CD14-positive monocyte (primary cell): Measurements from ENCODE around the gene CPSF3. TPM values are rescaled to one million over a fixed set of nuclear protein-coding genes. Genes with fewer than 3 reads are reported as not detected.

ENCODE experiments used
- DNase-seq, 3 donors: peaks; one replicate each; pipeline ENCODE4 v3.0.0-alpha.2; 2011 to 2022
- H2AFZ ChIP-seq: 2 replicates; pipeline ENCODE4 v1.6.0; 2012; ENCODE audit warnings: mild to moderate bottlenecking, low read depth, low read length, inconsistent platforms; ENCODE audit not compliant: insufficient read depth, poor library complexity, severe bottlenecking
- H3K27ac ChIP-seq, 2 donors: 1 replicate in 1 of 2; 2 replicates in 1 of 2; pipeline ENCODE4 v1.5.1; 2012 to 2013; ENCODE audit warnings: low read length in 2 of 2, control low read depth in 1 of 2, inconsistent platforms in 1 of 2, low read depth in 1 of 2, mild to moderate bottlenecking in 1 of 2
- H3K27me3 ChIP-seq, 2 donors: one replicate each; pipeline versions ENCODE4 v1.6.0 to v1.6.1; 2011 to 2013; ENCODE audit warnings: low read length in 2 of 2; ENCODE audit not compliant: control insufficient read depth in 2 of 2, insufficient read depth in 2 of 2
- H3K36me3 ChIP-seq, 2 donors: replicated peaks in 1 of 2; 1 replicate in 1 of 2; 2 replicates in 1 of 2; pipeline versions ENCODE4 v1.5.1 to v1.6.1; 2012 to 2013; ENCODE audit warnings: low read length in 2 of 2, control low read depth in 1 of 2, inconsistent platforms in 1 of 2, mild to moderate bottlenecking in 1 of 2; ENCODE audit not compliant: insufficient read depth in 2 of 2, control insufficient read depth in 1 of 2
- H3K4me1 ChIP-seq, 2 donors: 1 replicate in 1 of 2; 2 replicates in 1 of 2; pipeline versions ENCODE4 v1.5.1 to v1.6.1; 2012 to 2013; ENCODE audit warnings: low read length in 2 of 2, control low read depth in 1 of 2, inconsistent platforms in 1 of 2, mild to moderate bottlenecking in 1 of 2, moderate library complexity in 1 of 2; ENCODE audit not compliant: insufficient read depth in 2 of 2, control insufficient read depth in 1 of 2
- H3K4me2 ChIP-seq: replicated peaks from 2 replicates; pipeline ENCODE3; 2012; ENCODE audit warnings: low read length, moderate library complexity, mild to moderate bottlenecking; ENCODE audit not compliant: poor library complexity, severe bottlenecking; ENCODE audit errors: extremely low read depth
- H3K4me3 ChIP-seq, 3 experiments: fragments of 200-600 bp in 1 of 3; sonication (generic) in 1 of 3; replicated peaks in 1 of 3; 1 replicate in 2 of 3; 2 replicates in 1 of 3; pipeline ENCODE4 v1.5.1; 2011 to 2013; ENCODE audit warnings: low read length in 3 of 3, mild to moderate bottlenecking in 3 of 3, control low read depth in 2 of 3, low read depth in 2 of 3, inconsistent platforms in 1 of 3, moderate library complexity in 1 of 3
- H3K79me2 ChIP-seq: 2 replicates; pipeline ENCODE4 v1.6.0; 2012; ENCODE audit warnings: mild to moderate bottlenecking, control low read depth, inconsistent platforms, low read length, moderate library complexity; ENCODE audit not compliant: insufficient read depth
- H3K9ac ChIP-seq: 2 replicates; pipeline ENCODE4 v1.6.0; 2017; ENCODE audit warnings: low read length, mild to moderate bottlenecking; ENCODE audit not compliant: insufficient read depth, poor library complexity, severe bottlenecking
- H3K9me3 ChIP-seq, 2 donors: replicated peaks in 1 of 2; 1 replicate in 1 of 2; 2 replicates in 1 of 2; pipeline versions ENCODE4 v1.5.1 to v1.6.1; 2012 to 2013; ENCODE audit warnings: low read length in 2 of 2, control low read depth in 1 of 2; ENCODE audit not compliant: control insufficient read depth in 1 of 2, insufficient read depth in 1 of 2
- H4K20me1 ChIP-seq: 2 replicates; pipeline ENCODE4 v1.6.0; 2012; ENCODE audit warnings: mild to moderate bottlenecking, low read length, control low read depth, moderate library complexity; ENCODE audit not compliant: insufficient read depth
- H3K27ac Mint-ChIP-seq, 7 donors: one replicate each; pipeline ENCODE4 v1.8.0; 2020; ENCODE audit warnings: mild to moderate bottlenecking in 7 of 7, mixed read lengths in 7 of 7, moderate library complexity in 6 of 7, inconsistent platforms in 2 of 7
- H3K27me3 Mint-ChIP-seq, 3 donors: one replicate each; pipeline ENCODE4 v1.8.0; 2021 to 2022; ENCODE audit warnings: low read depth in 3 of 3, mild to moderate bottlenecking in 3 of 3, mixed read lengths in 3 of 3, moderate library complexity in 3 of 3, inconsistent platforms in 1 of 3
- H3K36me3 Mint-ChIP-seq, 2 donors: one replicate each; pipeline ENCODE4 v1.8.0; 2020; ENCODE audit warnings: mixed read lengths in 2 of 2, inconsistent platforms in 1 of 2, mild to moderate bottlenecking in 1 of 2
- H3K4me1 Mint-ChIP-seq: one replicate; pipeline ENCODE4 v1.8.0; 2020; ENCODE audit warnings: mild to moderate bottlenecking, mixed read lengths
- H3K4me3 Mint-ChIP-seq, 2 donors: one replicate each; pipeline ENCODE4 v1.8.0; 2020; ENCODE audit warnings: mild to moderate bottlenecking in 2 of 2, mixed read lengths in 2 of 2, moderate library complexity in 1 of 2
- H3K9me3 Mint-ChIP-seq, 7 donors: one replicate each; pipeline ENCODE4 v1.8.0; 2020 to 2022; ENCODE audit warnings: mixed read lengths in 7 of 7, mild to moderate bottlenecking in 6 of 7, moderate library complexity in 6 of 7, inconsistent platforms in 2 of 7
- WGBS: methylation state at CpG from one replicate; pipeline ENCODE4 v1.1.5; 2013; ENCODE audit warnings: missing lambda C conversion rate; ENCODE audit not compliant: insufficient coverage; 5-methylcytosine and 5-hydroxymethylcytosine counted together
- intact Hi-C, 2 donors: fragments of 100-400 bp; cut with micrococcal nuclease; formaldehyde crosslinking; loops; one replicate each; pipeline versions ENCODE4 v1.15.0 to v1.15.1; 2023
- polyA plus RNA-seq, 3 donors: library from polyadenylated mRNA; depleted of rRNA in 1 of 3; unstranded in 2 of 3; stranded (reverse) in 1 of 3; fragments of 300-500 nt in 2 of 3; fragments of >200 nt in 1 of 3; fragmentation: Illumina TruSeq in 2 of 3; gene quantifications; 1 replicate in 2 of 3; 2 replicates in 1 of 3; pipeline ENCODE4 v1.2.3, GENCODE V29; 2012 to 2021
- TF ChIP-seq, protein P1 (sequence below): fragments of 200-600 bp; IDR thresholded peaks from one replicate; pipeline ENCODE4 v1.8.0; 2022; ENCODE audit warnings: antibody characterized with exemption, mild to moderate bottlenecking

The CPSF3 gene
- polyA plus RNA-seq, 3 donors: 17.2 to 34.0 (median 26.6) TPM

DNA sequence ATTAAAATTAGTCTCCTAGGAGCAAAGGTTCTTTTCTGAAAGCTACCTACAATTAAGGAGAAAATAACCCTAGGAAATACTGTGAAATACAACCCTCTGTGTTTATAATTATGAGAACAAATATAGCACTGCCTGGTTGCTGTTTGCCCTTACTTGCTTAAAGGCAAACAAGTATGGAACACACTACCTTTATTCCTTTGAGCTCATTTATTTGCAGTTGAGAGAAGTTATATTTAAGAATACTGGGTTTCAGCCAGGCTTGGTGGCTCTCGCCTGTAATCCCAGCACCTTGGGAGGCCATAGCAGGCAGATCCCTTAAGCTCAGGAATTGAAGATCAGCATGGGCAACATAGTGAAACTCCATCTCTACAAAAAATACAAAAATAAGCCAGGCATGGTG, 27.8 kb downstream of the CPSF3 start:
- no peaks in the 10 kb centered on the region for H3K9me3 Mint-ChIP-seq
- peaks cover 69 to 87% of the 10 kb centered on the region in 2 donors for H3K36me3 ChIP-seq
- no peak overlapping the region for H3K9ac ChIP-seq
- peaks cover 0 to 2% (median 0%) of the 10 kb centered on the region in 3 donors for H3K27me3 Mint-ChIP-seq
- H3K4me3 Mint-ChIP-seq: no peak overlapping the region
- H3K9me3 ChIP-seq: no peaks in the 10 kb centered on the region
- peak overlapping the region in 1 of 7 donors; percentile 31 for H3K27ac Mint-ChIP-seq
- no peaks in the 10 kb centered on the region for H3K4me1 Mint-ChIP-seq
- H3K79me2 ChIP-seq: no peaks in the 10 kb centered on the region
- H3K4me3 ChIP-seq: no peak overlapping the region
- intact Hi-C loops: no loop called here
- H3K27ac ChIP-seq: no peak overlapping the region
- WGBS: no CpG with 5 or more reads among the region's 1 CpG
- H2AFZ ChIP-seq: no peak overlapping the region
- TF ChIP-seq, protein P1, sequence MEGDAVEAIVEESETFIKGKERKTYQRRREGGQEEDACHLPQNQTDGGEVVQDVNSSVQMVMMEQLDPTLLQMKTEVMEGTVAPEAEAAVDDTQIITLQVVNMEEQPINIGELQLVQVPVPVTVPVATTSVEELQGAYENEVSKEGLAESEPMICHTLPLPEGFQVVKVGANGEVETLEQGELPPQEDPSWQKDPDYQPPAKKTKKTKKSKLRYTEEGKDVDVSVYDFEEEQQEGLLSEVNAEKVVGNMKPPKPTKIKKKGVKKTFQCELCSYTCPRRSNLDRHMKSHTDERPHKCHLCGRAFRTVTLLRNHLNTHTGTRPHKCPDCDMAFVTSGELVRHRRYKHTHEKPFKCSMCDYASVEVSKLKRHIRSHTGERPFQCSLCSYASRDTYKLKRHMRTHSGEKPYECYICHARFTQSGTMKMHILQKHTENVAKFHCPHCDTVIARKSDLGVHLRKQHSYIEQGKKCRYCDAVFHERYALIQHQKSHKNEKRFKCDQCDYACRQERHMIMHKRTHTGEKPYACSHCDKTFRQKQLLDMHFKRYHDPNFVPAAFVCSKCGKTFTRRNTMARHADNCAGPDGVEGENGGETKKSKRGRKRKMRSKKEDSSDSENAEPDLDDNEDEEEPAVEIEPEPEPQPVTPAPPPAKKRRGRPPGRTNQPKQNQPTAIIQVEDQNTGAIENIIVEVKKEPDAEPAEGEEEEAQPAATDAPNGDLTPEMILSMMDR: no peak
- no peak for DNase-seq
- no peaks in the 10 kb centered on the region for H3K4me1 ChIP-seq
- peaks cover 61 to 83% of the 10 kb centered on the region in 2 donors for H3K36me3 Mint-ChIP-seq
- H4K20me1 ChIP-seq: no peaks in the 10 kb centered on the region
- H3K27me3 ChIP-seq: no peaks in the 10 kb centered on the region
- H3K4me2 ChIP-seq: no peak overlapping the region

DNA sequence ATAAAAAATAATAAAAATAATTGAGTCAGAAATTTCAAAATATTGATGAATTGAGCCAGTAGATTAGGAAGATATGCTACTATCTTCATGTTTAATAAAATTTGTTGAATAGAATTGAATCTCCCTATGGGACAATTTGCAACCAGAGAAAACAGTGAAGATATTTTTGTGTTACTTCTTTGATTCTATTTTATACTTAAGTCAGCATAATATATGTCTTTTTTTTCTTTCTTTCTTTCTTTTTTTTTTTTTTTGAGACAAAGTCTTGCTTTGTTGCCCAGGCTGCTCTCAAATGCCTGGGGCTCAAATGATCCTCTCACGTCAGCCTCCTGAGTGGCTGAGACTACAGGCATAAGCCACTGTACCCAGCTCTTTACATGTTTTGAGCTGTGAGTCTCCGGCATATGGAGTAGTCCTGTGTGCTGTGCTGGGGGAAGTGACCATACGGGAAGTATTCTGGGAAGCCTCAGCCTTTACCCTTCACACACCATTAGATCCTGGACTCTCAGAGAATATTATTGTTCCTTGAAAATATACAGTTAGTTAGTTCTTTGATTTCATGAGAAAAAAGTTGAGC, 37.1 kb downstream of the CPSF3 start:
- no peaks in the 10 kb centered on the region for H4K20me1 ChIP-seq
- H3K36me3 ChIP-seq: peaks cover 54 to 87% of the 10 kb centered on the region in 2 donors
- Mint-ChIP-seq H3K9me3 (no peaks in the 10 kb centered on the region), H3K27ac (peak overlapping the region in 1 of 7 donors; percentile 58), H3K27me3 (no peaks in the 10 kb centered on the region), H3K36me3 (peaks cover 66 to 82% of the 10 kb centered on the region in 2 donors), H3K4me1 (peaks cover 10% of the 10 kb centered on the region), H3K4me3 (no peak overlapping the region)
- no peaks in the 10 kb centered on the region for H3K27me3 ChIP-seq
- no peak overlapping the region for H3K9ac ChIP-seq
- no peak for DNase-seq
- no peak overlapping the region for H3K4me2 ChIP-seq
- H3K4me1 ChIP-seq: peaks cover 0 to 4% of the 10 kb centered on the region in 2 donors
- no peak overlapping the region for H3K4me3 ChIP-seq
- H3K79me2 ChIP-seq: no peaks in the 10 kb centered on the region
- TF ChIP-seq, protein P1: no peak
- 100% methylated on average over 1 of the region's 3 CpGs for WGBS
- no peaks in the 10 kb centered on the region for H3K9me3 ChIP-seq
- H3K27ac ChIP-seq: no peak overlapping the region
- intact Hi-C loops: no loop called here
- H2AFZ ChIP-seq: no peak overlapping the region
